HG03045 (cell line): ENCODE measurements around the gene BPIFB3.
"Not testable (repeated sequence)": the region's sequence is repeated elsewhere in the genome, so short reads cannot be mapped to it uniquely, and the experiment has no call there.

Source experiments
- ATAC-seq: cut with Tn5 transposase; IDR thresholded peaks from one replicate; pipeline ENCODE4 v1.9.1; 2021; ENCODE audit warnings: mild to moderate bottlenecking, moderate library complexity; ENCODE audit not compliant: unreplicated experiment

Gene BPIFB3

DNA sequence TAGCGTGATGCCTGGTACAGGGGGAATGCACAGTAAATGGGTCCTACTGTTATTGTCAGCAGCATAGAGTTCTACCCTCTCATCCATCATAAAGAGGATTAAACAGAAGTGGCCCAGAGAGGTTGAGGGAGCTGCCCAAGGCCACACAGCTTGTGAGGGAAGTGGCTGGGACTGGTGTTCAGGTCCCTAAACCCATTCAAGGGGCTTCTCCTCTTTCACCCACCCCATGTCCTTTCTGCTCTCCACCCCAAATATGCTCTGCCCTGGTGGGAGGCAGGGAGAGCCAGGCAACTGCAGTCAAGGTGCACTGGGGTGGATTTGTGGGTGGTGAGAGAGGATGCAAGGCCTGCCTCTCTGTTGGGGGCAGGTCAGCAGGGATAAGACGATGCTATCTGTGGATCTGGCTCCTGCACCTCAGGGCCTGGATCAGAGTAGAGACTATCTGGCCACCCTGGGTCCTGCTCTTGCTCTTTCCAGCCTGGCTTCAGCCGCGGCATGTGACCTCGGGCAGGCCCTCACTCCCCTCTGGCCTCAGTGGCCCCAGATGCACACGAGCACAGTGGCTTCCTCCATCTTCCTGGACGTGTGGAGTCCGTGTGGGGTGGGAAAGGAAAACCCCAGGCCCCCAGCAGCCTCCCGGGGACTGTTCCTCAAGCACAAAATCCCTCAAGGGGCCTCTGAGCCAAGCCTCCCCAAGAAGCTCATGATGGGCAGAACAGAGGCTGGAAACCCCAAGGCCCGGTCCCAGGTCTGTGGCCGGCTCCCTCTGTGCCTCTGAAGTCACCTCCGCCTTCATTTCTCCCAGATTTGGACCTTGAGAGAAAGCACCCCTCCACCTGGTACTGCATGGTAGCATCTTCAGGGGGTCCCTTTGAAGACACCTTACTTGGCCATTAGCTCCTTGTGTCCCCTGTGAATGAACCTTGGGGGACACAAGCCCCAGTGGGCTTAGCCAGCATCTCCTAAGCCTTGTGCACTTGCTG, 25.6 kb upstream of the BPIFB3 start:
- no peak for ATAC-seq

DNA sequence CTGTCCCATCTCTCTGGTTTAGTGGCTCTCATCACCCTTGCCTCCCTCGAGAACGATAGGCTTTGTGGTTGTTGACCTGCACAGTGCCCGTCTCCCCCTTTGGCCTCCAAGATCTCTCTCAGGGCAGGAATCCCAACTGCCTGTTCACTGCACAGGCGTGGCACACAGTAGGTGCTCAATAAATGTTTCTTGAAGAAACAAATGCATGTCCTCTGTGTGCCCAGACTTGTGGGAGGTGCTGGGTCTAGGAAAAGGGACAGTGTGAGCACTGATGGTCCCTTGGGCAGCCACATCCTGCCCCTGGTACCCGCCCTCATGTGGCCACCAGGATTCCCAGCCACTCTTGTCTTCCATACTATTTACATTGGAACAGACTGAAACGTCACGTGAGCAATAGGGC, 24.8 kb upstream of the BPIFB3 start:
- no peak for ATAC-seq

DNA sequence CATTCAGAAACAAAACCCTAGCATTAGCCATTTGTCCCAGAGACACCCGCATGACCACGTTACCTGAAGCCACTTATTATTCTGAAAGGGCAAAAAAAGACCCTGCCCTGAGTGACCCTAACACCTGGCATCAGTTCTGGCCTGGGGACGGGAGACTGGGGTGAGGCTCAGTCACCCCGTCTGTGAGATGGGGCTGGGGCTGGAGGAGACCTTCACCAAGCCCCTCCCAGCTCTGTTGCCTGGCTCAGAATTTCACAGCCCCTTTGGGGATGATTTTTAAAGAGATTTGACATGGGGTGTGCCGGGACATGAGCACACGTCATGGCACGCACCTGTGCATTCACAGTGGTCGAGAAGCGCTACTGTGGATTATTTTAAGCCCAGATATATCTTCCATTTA, 23.6 kb upstream of the BPIFB3 start:
- ATAC-seq: no peak

DNA sequence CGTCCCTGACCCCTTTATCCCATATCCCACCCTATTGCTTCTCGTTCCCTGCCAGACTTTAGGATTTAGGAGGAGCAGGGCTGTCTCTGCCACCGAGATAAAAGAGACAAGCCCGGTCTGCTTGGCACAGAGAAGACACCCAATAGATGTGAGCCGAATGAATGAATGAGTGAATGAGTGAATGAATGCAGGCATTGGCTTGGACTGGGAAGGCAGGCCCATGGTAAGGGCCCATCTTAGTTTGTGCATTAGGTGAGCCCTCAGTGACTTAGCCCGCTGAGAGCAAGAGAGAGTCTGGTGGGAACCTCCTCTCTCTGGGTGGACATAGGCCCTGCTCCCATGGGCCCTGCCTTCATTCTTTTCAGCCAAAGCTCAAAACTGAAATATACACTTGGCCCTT, 23.1 kb upstream of the BPIFB3 start:
- ATAC-seq: no peak

DNA sequence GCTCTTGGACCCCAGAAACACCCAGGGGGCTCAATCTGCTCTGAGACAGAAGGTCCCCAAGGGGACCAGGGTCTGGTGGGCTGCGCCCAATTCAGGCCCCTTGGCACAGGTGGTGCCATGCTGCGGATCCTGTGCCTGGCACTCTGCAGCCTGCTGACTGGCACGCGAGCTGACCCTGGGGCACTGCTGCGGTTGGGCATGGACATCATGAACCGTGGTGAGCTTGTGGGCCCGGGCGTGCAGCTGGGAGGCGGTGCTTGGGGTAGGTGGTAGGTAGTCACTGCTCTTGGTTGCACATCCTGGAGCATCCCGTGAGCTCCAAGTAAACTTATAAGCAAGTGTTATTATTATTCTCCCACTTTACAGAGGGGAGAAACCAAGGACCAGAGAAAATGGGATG, 22.2 kb upstream of the BPIFB3 start, which contains the start of gene BPIFB6:
TSS of gene BPIFB6 (plus strand) at position 118 of the 400 bp plus-strand sequence. CDS start at position 118, 0 bp downstream.
- ATAC-seq: no peak

DNA sequence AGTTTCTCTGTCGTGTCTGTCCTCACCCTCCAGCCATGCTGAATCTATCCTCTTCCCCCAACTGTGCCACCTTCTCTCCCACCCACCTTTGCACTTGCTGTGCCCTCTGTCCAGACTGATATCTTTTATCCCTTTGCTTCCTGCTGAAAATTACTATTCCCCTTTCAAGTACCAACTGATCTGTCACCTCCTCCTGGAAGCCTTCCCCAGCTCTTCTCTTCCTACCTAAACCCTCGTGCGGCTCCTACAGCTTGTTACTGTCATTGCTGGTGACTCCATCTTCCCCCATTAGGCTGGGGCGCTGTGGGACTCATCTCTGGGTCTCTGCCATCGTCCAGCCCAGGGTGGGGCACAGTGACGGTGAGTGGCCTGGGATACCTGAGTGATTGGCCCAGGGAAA, 21.1 kb upstream of the BPIFB3 start:
- no peak for ATAC-seq

DNA sequence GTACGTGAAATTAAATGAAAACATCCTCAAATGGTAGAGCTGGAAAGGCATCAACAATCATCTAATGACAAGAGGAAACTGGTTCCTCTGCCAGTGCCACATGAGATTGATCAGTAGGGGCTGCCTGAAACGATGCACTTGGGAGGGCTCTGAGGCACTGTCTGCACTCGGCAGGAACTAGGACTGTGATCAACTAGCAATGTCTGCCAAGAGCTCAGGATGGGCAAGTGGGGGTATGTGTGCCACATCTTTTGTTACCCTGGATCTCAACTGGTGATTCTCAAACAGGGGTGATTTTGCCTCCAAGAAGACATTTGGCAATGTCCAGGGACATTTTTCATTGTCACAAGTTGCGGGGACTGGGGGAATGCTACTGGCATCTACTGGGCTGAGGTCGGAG, 20.3 kb upstream of the BPIFB3 start:
- no peak for ATAC-seq

DNA sequence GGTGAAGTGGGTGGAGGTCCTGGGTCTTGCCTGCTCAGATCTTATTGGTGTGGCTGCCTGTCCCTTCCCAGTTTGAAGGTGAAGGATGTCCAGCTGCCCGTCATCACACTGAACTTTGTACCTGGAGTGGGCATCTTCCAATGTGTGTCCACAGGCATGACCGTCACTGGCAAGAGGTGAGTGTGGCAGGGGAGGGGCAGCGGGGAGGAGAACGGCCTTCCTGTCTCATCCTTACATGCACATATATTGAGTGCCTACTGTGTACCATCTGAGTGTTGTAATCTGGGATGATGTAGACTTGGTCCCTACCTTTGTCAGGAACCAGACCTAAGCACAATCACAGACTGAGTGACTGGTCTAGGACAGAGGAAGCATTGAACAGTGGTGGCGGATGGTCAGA, 19.6 kb upstream of the BPIFB3 start:
- ATAC-seq: no peak

DNA sequence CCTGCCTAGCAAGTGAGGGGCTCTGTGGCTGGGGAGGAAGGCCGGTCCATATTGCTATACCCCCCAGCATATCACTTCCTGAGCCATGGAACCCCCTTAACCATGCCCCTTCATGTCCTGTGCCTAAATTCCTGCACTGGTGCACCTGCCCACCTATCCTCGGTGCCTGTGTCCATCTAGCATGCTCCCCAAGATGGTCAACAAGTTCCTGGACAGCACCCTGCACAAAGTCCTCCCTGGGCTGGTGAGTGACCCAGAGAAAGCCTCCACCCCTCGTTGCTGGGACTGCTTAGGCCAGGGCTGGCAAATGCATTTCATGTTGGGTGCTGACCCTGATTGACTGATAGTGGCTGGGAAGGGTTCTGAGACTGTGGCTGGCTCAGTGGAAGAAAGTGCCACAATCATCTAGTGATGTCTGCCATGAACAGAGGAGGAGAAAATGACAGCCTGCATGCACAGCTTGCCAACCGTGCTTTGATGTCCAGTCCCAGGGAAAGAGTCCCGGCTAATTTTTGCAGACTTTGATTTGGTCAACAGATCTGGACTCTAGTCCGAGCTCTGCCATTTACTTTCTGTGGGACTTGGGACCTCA, 18.7 kb upstream of the BPIFB3 start:
- no peak for ATAC-seq

DNA sequence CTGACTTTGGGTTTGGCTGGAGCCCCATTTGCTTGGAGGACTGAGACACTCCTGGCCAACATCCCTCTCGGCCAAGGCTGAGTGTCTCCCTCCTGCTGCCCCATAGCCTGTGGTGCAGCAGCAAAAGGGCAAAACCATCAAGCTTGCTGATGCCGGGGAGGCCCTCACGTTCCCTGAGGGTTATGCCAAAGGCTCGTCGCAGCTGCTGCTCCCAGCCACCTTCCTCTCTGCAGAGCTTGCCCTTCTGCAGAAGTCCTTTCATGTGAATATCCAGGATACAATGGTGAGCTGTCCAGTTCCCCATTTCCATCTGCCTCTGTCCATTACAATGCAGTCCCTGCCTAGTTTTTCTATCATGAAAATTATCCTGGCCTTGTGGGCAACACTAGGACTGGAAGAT, 16.2 kb upstream of the BPIFB3 start:
- no peak for ATAC-seq

DNA sequence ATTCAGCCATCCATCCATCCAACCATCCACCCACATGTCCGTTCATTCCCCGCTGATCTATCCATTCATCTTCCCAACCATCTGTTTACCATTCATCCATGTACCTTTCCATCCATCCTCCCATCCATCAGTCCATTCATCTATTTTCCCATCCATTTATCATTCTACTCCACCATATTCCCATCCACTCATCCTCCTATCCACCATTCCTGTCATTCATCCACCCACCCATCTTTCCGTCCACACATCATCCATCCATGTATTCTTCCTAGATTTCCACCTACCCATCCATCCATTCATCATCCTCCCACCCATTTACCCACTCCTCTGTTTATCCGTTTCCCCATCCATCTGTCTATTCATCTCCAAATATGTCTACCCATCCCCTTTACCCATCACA, 15.5 kb upstream of the BPIFB3 start:
- ATAC-seq: no peak

DNA sequence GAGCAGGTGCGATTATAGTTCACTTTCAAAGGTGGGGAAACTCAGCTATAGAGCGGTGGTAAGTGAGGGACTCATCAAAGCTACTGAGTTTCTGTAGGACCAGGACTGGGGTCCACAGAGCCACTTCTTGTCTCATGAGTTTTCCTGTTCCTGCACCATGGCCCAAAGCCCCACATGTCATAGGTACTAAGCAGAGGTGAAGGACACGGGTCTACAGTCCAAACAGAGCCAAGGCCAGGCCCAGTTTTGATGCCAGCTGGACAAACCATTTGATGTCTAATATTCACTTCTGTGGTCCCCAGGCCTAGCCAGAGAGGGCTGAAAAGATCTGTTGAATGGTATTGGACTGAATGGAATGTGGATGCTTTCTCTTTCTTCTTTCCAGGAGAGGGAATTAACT, 11.3 kb upstream of the BPIFB3 start:
- no peak for ATAC-seq

DNA sequence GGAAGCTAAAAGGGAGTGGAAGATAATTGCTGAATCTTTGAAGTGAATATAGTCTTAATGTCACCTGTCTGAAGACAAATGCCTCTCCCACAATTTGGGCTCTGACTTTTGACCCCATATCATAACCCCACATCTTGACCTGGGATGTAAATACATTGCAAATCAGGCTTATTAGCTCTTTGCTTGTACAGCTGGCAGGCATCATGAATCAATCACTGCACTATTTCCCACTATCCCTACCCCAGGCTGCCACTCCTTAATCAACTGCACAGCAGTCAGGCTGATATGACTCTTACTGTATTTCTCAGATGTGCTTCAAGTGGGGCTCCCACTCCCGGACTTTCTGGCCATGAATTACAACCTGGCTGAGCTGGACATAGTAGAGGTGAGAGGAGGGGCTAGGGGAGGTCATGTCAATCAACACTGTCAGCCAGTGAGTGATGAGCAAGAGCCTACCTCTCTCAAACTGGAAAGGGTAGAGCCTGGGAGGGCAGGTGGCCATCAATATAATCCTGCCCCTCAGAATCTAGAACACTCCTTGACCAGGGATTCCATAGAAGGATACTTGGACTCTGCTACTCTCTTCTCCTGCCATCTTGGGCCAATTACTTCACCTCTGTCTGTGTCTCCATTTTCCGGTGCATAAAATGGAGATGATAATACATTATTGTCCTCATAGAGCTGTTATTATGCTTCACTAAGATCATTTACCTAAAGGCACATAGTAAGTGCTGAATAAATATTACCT, 10.5 kb upstream of the BPIFB3 start:
- no peak for ATAC-seq

DNA sequence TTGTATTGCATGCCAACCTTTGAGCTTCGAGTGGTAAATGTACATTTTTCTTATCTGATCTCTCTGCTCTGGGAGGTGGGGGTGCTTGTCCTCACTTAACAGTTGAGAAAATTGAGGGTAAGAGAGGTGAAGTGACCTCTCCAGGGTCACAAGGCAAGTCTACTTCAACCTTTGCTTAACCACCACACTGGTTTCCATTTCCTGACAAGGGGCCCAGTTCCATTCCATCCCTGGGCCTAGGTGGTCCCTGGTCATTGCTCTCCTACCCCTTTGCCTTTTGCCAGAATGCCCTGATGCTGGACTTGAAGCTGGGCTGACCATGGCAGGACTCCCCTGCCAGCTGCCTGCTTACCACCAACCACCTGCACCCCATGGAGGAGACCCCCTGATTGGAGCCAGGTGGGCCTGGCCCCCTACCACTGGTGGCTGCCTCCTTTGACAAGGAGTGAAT, 9.9 kb upstream of the BPIFB3 start:
- no peak for ATAC-seq

DNA sequence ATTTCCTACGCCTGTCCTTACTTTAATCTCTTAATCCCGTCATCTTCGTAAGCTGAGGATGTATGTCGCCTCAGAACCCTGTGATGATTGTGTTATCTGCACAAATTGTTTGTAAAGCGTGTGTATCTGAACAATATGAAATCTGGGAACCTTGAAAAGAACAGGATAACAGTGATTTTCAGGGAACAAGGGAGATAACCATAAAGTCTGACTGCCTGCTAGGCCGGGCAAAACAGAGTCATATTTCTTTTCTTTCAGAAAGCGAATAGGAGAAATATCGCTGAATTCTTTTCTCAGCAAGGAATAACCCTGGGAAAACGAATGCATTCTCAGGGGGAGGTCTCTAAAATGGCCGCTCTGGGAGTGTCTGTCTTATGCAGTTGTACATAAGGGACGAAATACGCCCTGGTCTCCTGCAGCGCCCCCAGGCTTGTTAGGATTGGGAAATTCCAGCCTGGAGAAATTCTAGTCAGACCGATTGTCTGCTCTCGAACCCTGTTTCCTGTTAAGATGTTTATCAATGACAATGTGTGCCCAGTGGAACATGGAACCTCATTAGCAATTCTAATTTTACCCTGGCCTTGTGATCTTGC, 8.5 kb upstream of the BPIFB3 start:
- ATAC-seq: not testable (repeated sequence)

DNA sequence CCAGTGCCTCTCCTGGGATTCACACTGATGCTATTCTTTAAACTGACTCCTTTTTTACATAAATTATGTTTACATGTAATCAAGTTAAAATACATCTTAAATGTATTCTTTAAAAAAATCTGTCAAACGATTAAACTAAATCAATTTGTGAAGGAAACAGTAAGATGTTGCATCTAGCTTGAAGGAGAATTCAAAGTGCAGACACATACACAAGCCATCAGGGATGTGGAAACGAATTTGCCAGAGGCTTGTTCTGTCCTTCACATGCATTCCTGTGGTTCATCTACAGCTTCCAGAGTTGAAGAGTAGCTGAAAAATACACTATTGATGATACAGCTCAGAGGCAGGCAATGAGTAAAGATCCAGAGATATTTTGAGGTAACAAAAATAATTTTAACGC, 7.3 kb upstream of the BPIFB3 start:
- ATAC-seq: no peak

DNA sequence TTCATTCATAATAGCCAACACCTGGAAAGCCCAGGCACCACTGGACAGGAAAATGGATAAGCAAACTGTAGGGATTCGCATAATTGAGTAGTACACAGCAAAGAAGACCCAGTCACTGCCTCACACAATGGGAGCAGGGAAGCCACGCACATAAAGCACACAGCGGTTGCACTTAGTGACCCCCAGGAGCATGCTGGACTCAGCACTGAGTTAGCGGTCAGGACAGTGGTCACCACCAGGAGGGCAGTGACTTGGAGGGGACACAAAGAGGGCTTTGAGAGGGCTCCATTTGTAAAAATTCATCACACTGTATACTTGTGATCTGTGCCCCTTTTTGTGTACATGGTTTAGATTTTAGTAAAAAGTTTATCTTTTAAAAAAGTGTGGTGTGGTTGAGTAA, 2.4 kb upstream of the BPIFB3 start:
- no peak for ATAC-seq

DNA sequence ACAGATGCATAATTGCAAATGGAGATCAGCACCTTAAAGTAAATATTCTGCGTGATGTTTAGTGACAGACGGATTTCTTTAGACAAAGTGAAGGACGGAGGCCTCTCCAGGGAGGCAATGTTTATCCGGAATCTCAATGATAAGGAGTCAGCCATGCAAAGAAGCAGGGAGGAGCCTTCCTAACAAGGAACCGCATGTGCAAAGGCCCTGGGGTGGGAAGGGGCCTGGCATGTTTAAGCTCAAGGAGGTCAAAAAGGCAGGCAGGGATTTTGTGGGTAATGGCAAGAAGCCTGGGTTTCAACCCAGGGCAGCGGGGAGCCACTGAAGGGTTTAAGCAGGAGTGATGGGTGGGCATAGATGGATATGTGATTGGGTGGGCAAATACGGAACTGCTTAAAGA, 678 bp downstream of the BPIFB3 start:
- ATAC-seq: no peak

DNA sequence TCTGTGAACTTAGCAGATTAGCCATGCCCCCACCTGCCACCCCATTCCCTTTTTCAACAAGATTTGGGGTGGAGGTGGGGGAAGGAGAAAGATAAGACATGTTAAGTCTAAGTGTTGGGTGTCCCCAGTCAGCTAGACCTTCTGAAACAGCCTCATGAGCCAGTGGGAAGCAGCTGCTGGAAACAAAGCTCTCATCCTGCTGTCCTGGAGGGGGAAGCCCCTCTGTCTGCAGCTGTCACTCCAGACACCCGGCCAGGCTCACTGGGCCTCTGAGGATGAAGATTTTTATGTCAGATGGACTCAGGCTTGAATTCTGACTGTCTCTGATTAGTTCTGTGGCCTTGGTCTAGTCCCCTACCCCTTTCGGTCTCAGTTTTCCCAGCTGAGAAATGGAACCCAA, 1.1 kb downstream of the BPIFB3 start:
- ATAC-seq: no peak

DNA sequence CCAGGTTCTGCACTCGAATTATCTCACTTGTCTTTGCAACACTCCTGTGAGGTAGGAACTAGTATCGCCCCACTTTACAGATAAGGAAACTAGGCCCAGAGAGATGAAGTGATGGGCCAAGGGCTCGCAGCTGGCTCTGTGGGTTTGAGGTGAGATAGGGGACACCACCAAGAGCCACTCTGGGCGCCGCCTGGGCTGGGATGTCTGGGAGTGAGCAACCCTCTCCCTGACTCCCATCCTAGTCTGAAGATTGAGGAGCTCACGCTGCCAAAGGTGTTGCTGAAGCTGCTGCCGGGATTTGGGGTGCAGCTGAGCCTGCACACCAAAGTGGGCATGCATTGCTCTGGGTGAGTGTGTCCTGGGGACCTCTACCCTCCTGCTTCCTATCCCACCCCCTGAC, 5.4 kb downstream of the BPIFB3 start:
- ATAC-seq: no peak

DNA sequence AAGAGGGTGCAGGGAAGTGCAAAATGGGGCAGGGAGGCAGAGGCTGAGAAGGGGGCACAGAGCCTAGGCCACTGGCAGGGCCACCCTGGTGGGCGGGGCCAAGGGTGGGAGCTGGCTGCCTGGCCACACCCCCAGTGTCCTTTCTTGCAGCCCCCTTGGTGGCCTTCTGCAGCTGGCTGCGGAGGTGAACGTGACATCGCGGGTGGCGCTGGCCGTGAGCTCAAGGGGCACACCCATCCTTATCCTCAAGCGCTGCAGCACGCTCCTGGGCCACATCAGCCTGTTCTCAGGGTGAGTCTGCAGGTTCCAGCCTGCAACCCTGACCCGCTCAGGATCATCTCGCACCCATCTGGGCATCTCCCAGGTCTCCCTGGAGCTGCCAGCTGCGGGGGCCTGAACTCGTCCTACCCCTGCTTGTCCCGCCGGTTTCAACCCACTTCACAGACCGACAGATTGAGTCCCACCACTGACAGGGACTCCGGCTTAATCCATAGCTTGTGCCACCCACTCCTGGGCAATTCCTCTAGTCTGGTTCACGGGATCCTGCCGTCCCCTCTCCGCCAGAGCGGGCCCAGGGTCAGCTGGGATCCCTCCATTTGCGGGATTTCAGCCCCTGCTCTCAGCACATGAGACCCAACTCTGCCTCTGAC, 6.2 kb downstream of the BPIFB3 start:
- no peak for ATAC-seq
